SK-N-SH (cell line): ENCODE data around the gene LMO7. TPM values are rescaled to one million over a fixed set of nuclear protein-coding genes. Genes with fewer than 3 reads are reported as not detected.

Experiments
- CTCF ChIA-PET: fragments of 300-600, 350-600 bp; formaldehyde crosslinking; extraction: SDS; loops from one replicate; lab custom pipeline; 2021; lab: Yijun Ruan, JAX
- POLR2A ChIA-PET: fragments of 350-600 bp; sonication (Branson Sonifier 250); formaldehyde crosslinking; extraction: SDS; loops from one replicate; lab custom pipeline; 2020; ENCODE audit warnings: antibody characterized with exemption, inconsistent platforms; lab: Yijun Ruan, JAX
- DNase-seq: peaks from one replicate; pipeline ENCODE4 v3.0.0; 2012
- H2AFZ ChIP-seq: fragments of 200-600 bp; sonication (generic); 2 replicates; pipeline ENCODE4 v1.8.1; 2016; ENCODE audit warnings: antibody characterized with exemption, mild to moderate bottlenecking, low read depth
- H3F3A ChIP-seq: fragments of 200-600 bp; sonication (generic); replicated peaks from 2 replicates; pipeline ENCODE3; 2016; ENCODE audit warnings: antibody characterized with exemption, mild to moderate bottlenecking; ENCODE audit not compliant: insufficient read depth
- H3K27ac ChIP-seq, 2 experiments: fragments of 200-500 bp in 1 of 2; fragments of 200-600 bp in 1 of 2; sonication (Bioruptor generic) in 1 of 2; sonication (generic), shearing (Covaris generic) in 1 of 2; 2 replicates each; pipeline versions ENCODE4 v1.5.1 to v1.6.1; 2014 to 2016; ENCODE audit warnings: low read depth in 2 of 2, inconsistent platforms in 1 of 2, low read length in 1 of 2, mild to moderate bottlenecking in 1 of 2, mixed read lengths in 1 of 2
- H3K27me3 ChIP-seq: fragments of 200-600 bp; sonication (generic), shearing (Covaris generic); 2 replicates; pipeline ENCODE4 v1.6.1; 2016; ENCODE audit warnings: mixed run types; ENCODE audit not compliant: insufficient read depth
- H3K36me3 ChIP-seq, 2 experiments: fragments of 200-500 bp in 1 of 2; fragments of 200-600 bp in 1 of 2; sonication (Bioruptor generic) in 1 of 2; sonication (generic) in 1 of 2; replicated peaks in 1 of 2; 2 replicates each; pipeline versions ENCODE3 to v1.5.1; 2014 to 2016; ENCODE audit warnings: low read length in 1 of 2, mild to moderate bottlenecking in 1 of 2; ENCODE audit not compliant: insufficient read depth in 2 of 2, control insufficient read depth in 1 of 2
- H3K4me1 ChIP-seq, 2 experiments: fragments of 200-500 bp in 1 of 2; fragments of 200-600 bp in 1 of 2; sonication (Bioruptor generic) in 1 of 2; sonication (generic), shearing (Covaris generic) in 1 of 2; 2 replicates each; pipeline versions ENCODE4 v1.5.1 to v1.6.1; 2014 to 2016; ENCODE audit warnings: low read depth in 1 of 2, low read length in 1 of 2, mixed run types in 1 of 2; ENCODE audit not compliant: insufficient read depth in 2 of 2, control insufficient read depth in 1 of 2
- H3K4me2 ChIP-seq: fragments of 200-600 bp; sonication (generic), shearing (Covaris generic); 2 replicates; pipeline ENCODE4 v1.6.1; 2017; ENCODE audit warnings: mixed run types
- H3K4me3 ChIP-seq, 2 experiments: fragments of 200-500 bp in 1 of 2; fragments of 200-600 bp in 1 of 2; sonication (Bioruptor generic) in 1 of 2; sonication (generic), shearing (Covaris generic) in 1 of 2; 2 replicates each; pipeline versions ENCODE4 v1.5.1 to v1.8.1; 2014 to 2016; ENCODE audit warnings: low read depth in 2 of 2, inconsistent platforms in 1 of 2, low read length in 1 of 2, mild to moderate bottlenecking in 1 of 2, mixed read lengths in 1 of 2, moderate library complexity in 1 of 2
- H3K79me2 ChIP-seq: fragments of 200-600 bp; sonication (generic); 2 replicates; pipeline ENCODE4 v1.8.1; 2017; ENCODE audit warnings: mild to moderate bottlenecking; ENCODE audit not compliant: insufficient read depth
- H3K9ac ChIP-seq: fragments of 200-600 bp; sonication (generic); 2 replicates; pipeline ENCODE4 v1.6.1; 2017; ENCODE audit warnings: mixed run types
- H3K9me2 ChIP-seq: fragments of 200-600 bp; sonication (generic); 2 replicates; pipeline ENCODE4 v1.6.1; 2017; ENCODE audit warnings: mixed run types
- H3K9me3 ChIP-seq: fragments of 200-600 bp; sonication (generic); 2 replicates; pipeline ENCODE4 v1.6.1; 2017; ENCODE audit warnings: mixed run types, mild to moderate bottlenecking, moderate library complexity
- H4K20me1 ChIP-seq: fragments of 200-600 bp; sonication (generic); 2 replicates; pipeline ENCODE4 v1.6.1; 2017; ENCODE audit warnings: mild to moderate bottlenecking, mixed run types; ENCODE audit not compliant: insufficient read depth
- CHD2 ChIP-seq: fragments of 150-350 bp; IDR thresholded peaks from 2 replicates; pipeline ENCODE4 v1.6.1; 2018; ENCODE audit warnings: low read length; ENCODE audit not compliant: partially characterized antibody
- CTCF ChIP-seq: fragments of 200-600 bp; sonication (generic); IDR thresholded peaks from 2 replicates; pipeline ENCODE4 v1.6.1; 2017; ENCODE audit warnings: antibody characterized with exemption, mild to moderate bottlenecking, moderate library complexity
- ELF1 ChIP-seq: IDR thresholded peaks from 2 replicates; pipeline ENCODE4 v1.4.0; 2012
- EP300 ChIP-seq, 2 experiments: IDR thresholded peaks; 2 replicates each; pipeline versions ENCODE4 v1.4.0 to v1.6.1; 2012; ENCODE audit warnings: borderline replicate concordance in 1 of 2, low read depth in 1 of 2, low read length in 1 of 2
- EZH2phosphoT487 ChIP-seq: fragments of 200-600 bp; sonication (generic); IDR thresholded peaks from 2 replicates; pipeline ENCODE4 v1.6.1; 2017; ENCODE audit warnings: low read depth, mixed run types, mild to moderate bottlenecking, antibody characterized with exemption, moderate library complexity, borderline replicate concordance
- FOSL2 ChIP-seq: IDR thresholded peaks from 2 replicates; pipeline ENCODE4 v1.4.0; 2012; ENCODE audit warnings: low read depth, mild to moderate bottlenecking, moderate library complexity, borderline replicate concordance
- GABPA ChIP-seq: IDR thresholded peaks from 2 replicates; pipeline ENCODE4 v1.4.0; 2012; ENCODE audit warnings: low read depth, mild to moderate bottlenecking
- JUND ChIP-seq: IDR thresholded peaks from 2 replicates; pipeline ENCODE4 v1.4.0; 2012
- MAX ChIP-seq: IDR thresholded peaks from 2 replicates; pipeline ENCODE4 v1.4.0; 2012; ENCODE audit warnings: low read depth
- MEF2A ChIP-seq: IDR thresholded peaks from 2 replicates; pipeline ENCODE4 v1.4.0; 2012; ENCODE audit warnings: low read depth, borderline replicate concordance
- MXI1 ChIP-seq: IDR thresholded peaks from 2 replicates; pipeline ENCODE4 v1.6.1; 2012; ENCODE audit warnings: mild to moderate bottlenecking, low read depth, low read length, improper control_type of control experiment
- NRF1 ChIP-seq: IDR thresholded peaks from 2 replicates; pipeline ENCODE4 v1.6.1; 2012; ENCODE audit warnings: low read depth, mild to moderate bottlenecking, low read length
- POLR2AphosphoS5 ChIP-seq: IDR thresholded peaks from 2 replicates; pipeline ENCODE4 v1.6.1; 2012; ENCODE audit warnings: low read depth, low read length
- RAD21 ChIP-seq: IDR thresholded peaks from 2 replicates; pipeline ENCODE4 v1.6.1; 2012; ENCODE audit warnings: mild to moderate bottlenecking, low read length
- REST ChIP-seq: IDR thresholded peaks from 2 replicates; pipeline ENCODE4 v1.6.1; 2012; ENCODE audit warnings: mild to moderate bottlenecking, low read depth, low read length, moderate library complexity
- RFX5 ChIP-seq: IDR thresholded peaks from 2 replicates; pipeline ENCODE4 v1.6.1; 2012; ENCODE audit warnings: mild to moderate bottlenecking, improper control_type of control experiment, low read length
- RXRA ChIP-seq: IDR thresholded peaks from 2 replicates; pipeline ENCODE4 v1.4.0; 2012; ENCODE audit warnings: low read depth, mild to moderate bottlenecking, borderline replicate concordance
- SIN3A ChIP-seq: IDR thresholded peaks from 2 replicates; pipeline ENCODE4 v1.6.1; 2012; ENCODE audit warnings: low read depth, mild to moderate bottlenecking, low read length, moderate library complexity, borderline replicate concordance
- SMC3 ChIP-seq: IDR thresholded peaks from 2 replicates; pipeline ENCODE4 v1.6.1; 2012; ENCODE audit warnings: low read depth, low read length, improper control_type of control experiment
- TAF1 ChIP-seq: IDR thresholded peaks from 2 replicates; pipeline ENCODE4 v1.6.1; 2012; ENCODE audit warnings: low read depth, mild to moderate bottlenecking, low read length, moderate library complexity, borderline replicate concordance
- TCF12 ChIP-seq: IDR thresholded peaks from 2 replicates; pipeline ENCODE4 v1.4.0; 2012
- TEAD4 ChIP-seq: IDR thresholded peaks from 2 replicates; pipeline ENCODE4 v1.4.0; 2012; ENCODE audit warnings: mild to moderate bottlenecking, borderline replicate concordance; ENCODE audit not compliant: insufficient read depth
- USF1 ChIP-seq: IDR thresholded peaks from 2 replicates; pipeline ENCODE4 v1.4.0; 2012; ENCODE audit warnings: low read depth, borderline replicate concordance
- WGBS: methylation state at CpG from one replicate; pipeline ENCODE4 v1.1.6; 2017; ENCODE audit warnings: low lambda C conversion rate; 5-methylcytosine and 5-hydroxymethylcytosine counted together
- polyA plus RNA-seq, 3 experiments: library from polyadenylated mRNA; depleted of rRNA; stranded (reverse); fragments of >200 nt; gene quantifications; 2 replicates each; pipeline ENCODE4 v1.2.3, GENCODE V29; 2012
- TF ChIP-seq, protein P1 (sequence below): fragments of 150-350 bp; IDR thresholded peaks from 2 replicates; pipeline ENCODE4 v1.6.1; 2017; ENCODE audit warnings: antibody characterized with exemption, low read length, low read depth, borderline replicate concordance
- TF ChIP-seq, protein P2 (sequence below): IDR thresholded peaks from 2 replicates; pipeline ENCODE4; 2012

The LMO7 gene
- polyA plus RNA-seq, 1 of the 3 experiments (the other 2 are of a cell fraction), result 83.6 TPM

GRCh38 chr13:75769141-75769905 lies 133.2 kb downstream of the LMO7 start:
- Histone ChIP-seq H3K4me3 (no peak overlapping the region), H3K27ac (peak overlapping the region; percentile 84 to 87), H3K9me2 (no peaks in the 10 kb centered on the region), H3K36me3 (peaks cover 0 to 31% of the 10 kb centered on the region in 2 experiments), H3K9me3 (no peaks in the 10 kb centered on the region), H2AFZ (no peak overlapping the region), H3K79me2 (peaks cover 94% of the 10 kb centered on the region), H3F3A (peaks cover 64% of the 10 kb centered on the region), H3K27me3 (no peaks in the 10 kb centered on the region), H3K9ac (no peak overlapping the region), H3K4me2 (peak overlapping the region; percentile 3; the same call in 1 of the 2 replicates), H4K20me1 (peaks cover 93% of the 10 kb centered on the region), H3K4me1 (peaks cover 28 to 57% of the 10 kb centered on the region in 2 experiments)
- WGBS, result 0% methylated on average over 1 of the region's 1 CpG
- peak; percentile 44 for DNase-seq
- ChIA-PET CTCF (interaction anchor here (0.6 kb wide), 1 partner anchor 397 kb away, joined by 3 read pairs; no protein-coding TSS in a partner anchor), POLR2A (no interaction called here)
- TF ChIP-seq SIN3A (no peak), CTCF (no peak), CHD2 (peak; percentile 67), ELF1 (no peak), SMC3 (no peak), RXRA (no peak), GABPA (no peak), POLR2AphosphoS5 (peak; percentile 55; the same call in 1 of the 2 replicates), TCF12 (peak; percentile 95), MXI1 (no peak), REST (no peak), EP300 (IDR thresholded peaks at IDR 0.05; ENCODE audit: borderline replicate concordance in 1 of 2, low read depth in 1 of 2, low read length in 1 of 2) (peak; percentile 16 to 94; a peak in 3 of 4 replicates), MAX (no peak), JUND (peak; percentile 28; the same call in 1 of the 2 replicates), RAD21 (no peak), EZH2phosphoT487 (no peak), NRF1 (no peak), TAF1 (no peak), MEF2A (no peak), USF1 (no peak), FOSL2 (no peak), RFX5 (no peak), TEAD4 (no peak; the same call in 1 of the 2 replicates)
- TF ChIP-seq, protein P1, sequence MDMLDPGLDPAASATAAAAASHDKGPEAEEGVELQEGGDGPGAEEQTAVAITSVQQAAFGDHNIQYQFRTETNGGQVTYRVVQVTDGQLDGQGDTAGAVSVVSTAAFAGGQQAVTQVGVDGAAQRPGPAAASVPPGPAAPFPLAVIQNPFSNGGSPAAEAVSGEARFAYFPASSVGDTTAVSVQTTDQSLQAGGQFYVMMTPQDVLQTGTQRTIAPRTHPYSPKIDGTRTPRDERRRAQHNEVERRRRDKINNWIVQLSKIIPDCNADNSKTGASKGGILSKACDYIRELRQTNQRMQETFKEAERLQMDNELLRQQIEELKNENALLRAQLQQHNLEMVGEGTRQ, result no peak
- TF ChIP-seq, protein P2, sequence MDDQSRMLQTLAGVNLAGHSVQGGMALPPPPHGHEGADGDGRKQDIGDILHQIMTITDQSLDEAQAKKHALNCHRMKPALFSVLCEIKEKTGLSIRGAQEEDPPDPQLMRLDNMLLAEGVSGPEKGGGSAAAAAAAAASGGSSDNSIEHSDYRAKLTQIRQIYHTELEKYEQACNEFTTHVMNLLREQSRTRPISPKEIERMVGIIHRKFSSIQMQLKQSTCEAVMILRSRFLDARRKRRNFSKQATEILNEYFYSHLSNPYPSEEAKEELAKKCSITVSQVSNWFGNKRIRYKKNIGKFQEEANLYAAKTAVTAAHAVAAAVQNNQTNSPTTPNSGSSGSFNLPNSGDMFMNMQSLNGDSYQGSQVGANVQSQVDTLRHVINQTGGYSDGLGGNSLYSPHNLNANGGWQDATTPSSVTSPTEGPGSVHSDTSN, result peak; percentile 49; the same call in 1 of the 2 replicates
